OCI-LY7 (cell line): ENCODE results near the gene SREBF1.

Experiments
- CTCF ChIP-seq: fragments of 200-600 bp; sonication (generic); conservative IDR thresholded peaks from 2 replicates; pipeline ENCODE4 v1.5.1; 2014; ENCODE audit warnings: mild to moderate bottlenecking, antibody characterized with exemption, low read length, moderate library complexity, mixed read lengths
- EZH2phosphoT487 ChIP-seq: fragments of 200-600 bp; sonication (generic); IDR thresholded peaks from 2 replicates; pipeline ENCODE4 v1.6.1; 2018; ENCODE audit warnings: low read depth, borderline replicate concordance, mild to moderate bottlenecking, mixed run types, antibody characterized with exemption, low read length, moderate library complexity, mixed read lengths

GRCh38 chr17:17766744-17767120 is 70.1 kb downstream of the SREBF1 start:
- no peak for TF ChIP-seq CTCF
- TF ChIP-seq EZH2phosphoT487: no peak
